ENCODE data around the gene LSM14A.
"Not testable (repeated sequence)": the region's sequence is repeated elsewhere in the genome, so short reads cannot be mapped to it uniquely, and the experiment has no call there.

LSM14A gene

DNA sequence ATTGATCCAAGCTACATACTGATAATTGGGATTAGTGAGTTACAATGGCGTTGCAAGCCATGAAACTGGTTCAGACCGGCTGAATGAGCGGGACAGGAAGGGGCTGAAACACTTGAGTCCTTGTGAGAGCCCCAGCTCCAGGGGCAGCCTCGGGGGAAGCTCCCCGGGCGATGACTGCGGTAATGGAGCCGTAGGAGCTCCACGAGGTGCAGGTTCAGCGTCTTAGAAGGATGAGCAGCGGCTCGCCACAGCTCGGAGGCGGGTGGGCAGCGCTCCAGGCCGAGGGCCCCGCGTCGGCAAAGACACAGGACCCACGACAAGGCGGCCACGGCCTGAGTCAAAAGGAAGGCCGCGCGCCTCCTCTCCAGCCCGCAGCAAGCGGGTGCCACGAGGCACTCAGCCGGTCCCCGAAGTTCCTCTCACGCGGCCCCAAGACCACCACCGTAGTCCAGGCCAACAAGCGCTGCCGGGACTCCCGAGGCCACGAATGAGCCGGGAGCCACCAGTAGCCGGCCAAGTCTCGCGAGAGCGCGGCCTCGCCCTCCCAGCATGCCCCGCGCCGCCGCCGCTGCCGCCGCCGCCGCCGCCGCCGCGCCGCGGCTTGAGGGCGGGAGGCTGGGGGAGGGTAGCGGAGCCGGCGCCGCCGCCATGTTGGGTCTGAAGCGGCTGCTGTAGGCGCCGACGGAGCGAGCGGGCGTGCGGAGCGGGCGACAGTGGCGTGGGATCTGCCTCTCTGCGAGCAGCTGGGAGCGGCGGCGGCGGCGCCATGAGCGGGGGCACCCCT, at the start of gene LSM14A:
LSM14A (plus strand) TSS at position 628 of the 784 bp plus-strand sequence; CDS start at position 767, 139 bp downstream.
- in situ Hi-C loops (cut with MboI; ENCODE audit: low pct_unique_long_range_greater_than_20kb, low sequenced_read_pairs): no loop called here
- peak; percentile 82 for DNase-seq

DNA sequence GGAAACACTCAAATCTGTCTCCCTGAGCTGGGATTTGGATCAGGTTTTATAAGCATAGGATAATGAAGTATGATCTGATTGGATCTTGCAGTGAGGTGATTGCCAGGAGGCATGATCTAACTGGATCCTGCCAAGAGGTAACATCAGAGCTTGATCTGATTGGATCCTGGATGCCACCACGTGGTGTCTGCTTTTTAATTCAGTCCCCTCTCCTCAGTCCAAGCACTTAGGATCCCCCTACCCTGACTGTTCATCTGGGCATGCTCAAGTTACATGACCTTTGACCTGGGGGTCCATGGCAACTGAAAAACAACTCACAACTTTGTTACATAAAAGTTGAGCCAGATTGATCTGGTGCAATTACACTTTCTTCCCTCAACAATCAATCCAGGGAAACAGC, 47.5 kb upstream of the LSM14A start:
- no peak for DNase-seq
- in situ Hi-C loops (cut with MboI; ENCODE audit: low pct_unique_long_range_greater_than_20kb, low sequenced_read_pairs): no loop called here

DNA sequence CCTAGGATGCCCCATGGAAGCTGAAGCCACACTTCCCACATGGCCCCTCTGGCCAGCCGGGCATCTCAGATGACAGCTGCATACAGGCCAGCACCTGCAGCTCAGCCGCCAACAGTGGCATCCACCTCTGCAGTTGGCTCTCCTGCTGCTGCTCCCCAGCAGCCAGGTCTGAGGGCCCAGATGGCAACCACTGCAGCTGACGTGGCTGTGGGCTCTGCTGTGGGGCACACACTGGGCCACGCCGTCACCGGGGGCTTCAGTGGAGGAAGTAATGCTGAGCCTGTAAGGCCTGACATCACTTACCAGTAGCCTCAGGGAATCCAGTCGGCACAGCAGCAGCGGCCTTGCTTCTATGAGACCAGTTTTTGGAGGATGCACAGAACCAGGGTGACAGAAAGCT, 45.3 kb upstream of the LSM14A start:
- in situ Hi-C loops (cut with MboI; ENCODE audit: low pct_unique_long_range_greater_than_20kb, low sequenced_read_pairs): no loop called here
- DNase-seq: no peak

DNA sequence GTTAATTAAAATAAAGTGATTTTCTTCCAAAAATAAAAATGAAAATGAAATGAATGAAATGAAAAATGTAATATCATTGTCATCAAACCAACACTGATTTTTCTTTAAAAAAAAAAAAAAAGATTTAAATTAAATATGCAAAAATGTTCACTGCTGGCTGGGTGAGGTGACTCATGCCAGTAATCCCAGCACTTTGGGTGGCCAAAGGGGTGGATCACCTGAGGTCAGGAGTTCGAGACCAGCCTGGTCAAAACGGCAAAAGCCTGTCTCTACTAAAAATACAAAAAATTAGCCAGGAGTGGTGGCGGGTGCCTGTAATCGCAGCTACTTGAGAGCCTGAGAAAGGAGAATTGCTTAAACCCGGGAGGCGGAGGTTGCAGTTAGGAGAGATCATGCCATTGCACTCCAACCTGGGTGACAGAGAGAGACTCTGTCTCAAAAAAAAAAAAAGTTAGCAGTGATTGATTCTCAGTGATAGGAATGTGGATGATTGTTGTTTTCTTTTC, 44.6 kb upstream of the LSM14A start:
- DNase-seq: no peak
- in situ Hi-C loops (cut with MboI; ENCODE audit: low pct_unique_long_range_greater_than_20kb, low sequenced_read_pairs): no loop called here

DNA sequence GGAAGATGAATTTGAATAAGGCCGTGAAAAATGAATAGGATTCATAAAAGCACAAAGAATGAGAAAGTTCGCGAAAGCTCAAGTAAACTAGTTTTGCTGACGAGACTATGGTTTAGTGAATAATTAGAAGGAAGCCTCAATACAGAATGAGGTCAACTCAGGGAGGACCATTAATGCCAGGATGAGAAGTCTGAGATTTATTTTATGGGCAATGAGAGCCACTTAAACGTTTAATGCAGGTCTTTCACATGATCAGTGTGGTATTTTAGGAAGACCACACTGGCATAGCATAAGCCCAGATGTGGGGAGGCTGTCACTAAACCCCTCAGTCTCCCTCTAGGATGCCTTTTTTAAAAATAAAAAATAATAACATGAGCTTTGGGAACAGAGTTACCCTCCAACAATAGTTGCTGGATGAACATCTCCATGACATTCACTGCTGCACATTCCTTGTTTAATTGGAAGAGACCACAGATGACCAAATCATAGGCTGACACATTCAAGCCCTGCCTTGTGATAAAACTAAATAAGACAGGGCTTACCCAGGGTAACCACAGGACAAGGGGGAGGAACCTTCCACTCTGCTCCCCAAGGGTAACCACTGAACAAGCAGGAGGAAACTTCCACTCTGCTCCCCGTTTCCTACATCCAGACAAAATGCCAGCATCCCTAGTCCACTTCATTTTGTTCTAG, 43.6 kb upstream of the LSM14A start:
- DNase-seq: no peak
- in situ Hi-C loops (cut with MboI; ENCODE audit: low pct_unique_long_range_greater_than_20kb, low sequenced_read_pairs): no loop called here

DNA sequence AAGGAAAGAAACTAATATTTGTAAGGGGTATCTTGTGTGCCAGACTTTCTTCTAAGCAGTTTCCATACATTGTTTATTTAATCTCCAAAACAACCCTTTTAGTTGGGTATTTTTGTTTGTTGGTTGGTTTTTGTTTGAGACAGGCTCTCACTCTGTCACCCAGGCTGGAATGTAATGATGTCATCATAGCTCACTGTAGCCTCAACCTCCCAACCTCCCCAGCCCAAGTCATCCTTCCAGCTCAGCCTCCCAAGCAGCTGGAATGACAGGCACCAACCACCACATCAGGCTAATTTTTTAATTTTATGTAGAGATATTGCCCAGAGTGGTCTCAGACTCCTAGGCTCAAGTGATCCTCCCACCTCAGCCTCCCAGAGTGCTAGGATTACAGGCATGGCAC, 41.2 kb upstream of the LSM14A start:
- in situ Hi-C loops (cut with MboI; ENCODE audit: low pct_unique_long_range_greater_than_20kb, low sequenced_read_pairs): no loop called here
- DNase-seq: no peak

DNA sequence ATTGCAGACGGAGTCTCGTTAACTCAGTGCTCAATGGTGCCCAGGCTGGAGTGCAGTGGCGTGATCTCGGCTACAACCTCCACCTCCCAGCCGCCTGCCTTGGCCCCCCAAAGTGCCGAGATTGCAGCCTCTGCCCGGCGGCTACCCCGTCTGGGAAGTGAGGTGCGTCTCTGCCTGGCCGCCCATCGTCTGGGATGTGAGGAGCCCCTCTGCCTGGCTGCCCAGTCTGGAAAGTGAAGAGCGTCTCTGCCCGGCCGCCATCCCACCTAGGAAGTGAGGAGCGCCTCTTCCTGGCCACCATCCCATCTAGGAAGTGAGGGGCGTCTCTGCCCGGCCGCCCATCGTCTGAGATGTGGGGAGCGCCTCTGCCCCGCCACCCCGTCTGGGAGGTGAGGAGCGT, 40.2 kb upstream of the LSM14A start:
- DNase-seq; in situ Hi-C loops (cut with MboI; ENCODE audit: low pct_unique_long_range_greater_than_20kb, low sequenced_read_pairs): not testable (repeated sequence)

DNA sequence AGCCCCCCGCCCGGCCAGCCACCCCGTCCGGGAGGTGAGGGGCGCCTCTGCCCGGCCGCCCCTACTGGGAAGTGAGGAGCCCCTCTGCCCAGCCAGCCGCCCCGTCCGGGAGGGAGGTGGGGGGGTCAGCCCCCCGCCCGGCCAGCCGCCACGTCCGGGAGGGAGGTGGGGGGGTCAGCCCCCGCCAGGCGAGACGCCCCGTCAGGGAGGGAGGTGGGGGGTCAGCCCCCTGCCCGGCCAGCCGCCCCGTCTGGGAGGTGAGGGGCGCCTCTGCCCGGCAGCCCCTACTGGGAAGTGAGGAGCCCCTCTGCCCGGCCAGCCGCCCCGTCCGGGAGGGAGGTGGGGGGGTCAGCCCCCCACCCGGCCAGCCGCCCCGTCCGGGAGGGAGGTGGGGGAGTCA, 39.6 kb upstream of the LSM14A start:
- in situ Hi-C loops (cut with MboI; ENCODE audit: low pct_unique_long_range_greater_than_20kb, low sequenced_read_pairs); DNase-seq: not testable (repeated sequence)

DNA sequence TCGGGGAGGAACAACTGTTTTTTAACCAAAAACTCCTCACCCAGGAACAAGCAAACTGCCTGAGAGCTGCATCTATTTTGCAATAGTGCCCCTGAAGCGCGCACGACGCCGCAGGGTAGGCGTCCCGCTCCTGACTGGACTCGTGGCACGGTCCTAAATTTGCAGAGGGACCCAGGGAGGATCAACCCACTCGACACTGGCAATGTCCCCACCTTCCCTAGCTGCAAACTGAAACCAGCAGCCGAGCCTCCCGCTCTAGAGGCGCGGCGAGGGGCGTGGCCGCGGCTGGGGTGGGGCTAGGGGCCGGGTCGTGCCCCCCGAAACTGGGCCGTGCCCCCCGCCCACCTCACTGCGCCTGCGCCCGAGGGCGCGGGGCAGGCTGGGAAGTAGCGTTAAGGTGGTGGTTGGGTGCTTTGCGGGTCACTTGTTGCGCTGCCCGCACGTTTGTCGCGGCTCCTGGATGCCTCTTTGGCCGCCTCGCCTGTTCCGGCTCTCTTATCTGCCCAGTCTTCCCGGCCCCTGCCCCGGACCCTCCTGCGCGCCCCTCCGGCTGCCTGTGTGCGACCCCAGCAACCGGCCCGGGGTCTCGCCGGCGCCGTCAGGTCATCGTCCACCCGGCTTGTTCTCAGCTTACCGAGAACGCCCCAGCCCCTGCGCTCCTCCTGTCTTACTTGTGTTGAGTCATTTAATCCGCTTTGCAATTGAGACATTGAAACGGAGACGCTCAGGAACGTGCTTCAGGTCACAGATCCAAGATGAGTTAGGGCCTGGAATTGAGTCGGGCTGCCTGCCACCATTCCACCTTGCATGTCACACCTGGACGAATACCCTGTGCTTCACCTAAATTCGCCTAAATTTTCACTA, 37.9 kb upstream of the LSM14A start:
- in situ Hi-C loops (cut with MboI; ENCODE audit: low pct_unique_long_range_greater_than_20kb, low sequenced_read_pairs): no loop called here

DNA sequence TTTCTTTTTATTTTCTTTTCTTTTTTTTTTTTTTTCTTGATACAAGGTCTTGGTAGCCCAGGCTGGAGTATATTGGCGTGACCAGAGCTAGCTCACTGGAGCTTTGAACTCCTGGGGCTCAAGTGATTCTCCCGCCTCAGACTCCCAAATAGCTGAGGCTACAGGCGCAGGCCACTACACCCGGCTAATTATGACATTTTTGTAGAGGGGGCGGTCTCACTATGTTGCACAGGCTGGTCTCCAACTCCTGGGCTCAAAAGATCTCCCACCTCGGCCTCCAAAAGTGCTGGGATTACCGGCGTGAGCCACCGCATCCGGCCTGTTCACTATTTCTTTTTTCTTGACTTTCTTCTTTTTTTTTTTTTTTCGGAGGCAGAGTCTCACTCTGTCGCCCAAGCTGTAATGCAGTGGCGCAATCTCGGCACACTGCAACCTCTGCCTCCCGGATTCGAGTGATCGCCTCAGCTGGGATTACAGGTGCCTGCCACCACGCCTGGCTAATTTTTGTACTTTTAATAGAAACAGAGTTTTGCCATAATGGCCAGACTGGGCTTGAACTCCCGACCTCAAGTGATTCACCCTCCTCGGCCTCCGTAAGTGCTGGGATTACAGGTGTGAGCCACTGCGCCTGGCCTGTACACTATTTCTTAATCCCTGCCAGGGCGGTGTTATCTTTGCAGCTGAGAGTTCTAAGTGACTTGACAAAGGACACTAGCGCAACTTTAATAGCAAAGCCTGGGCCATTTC, 37.1 kb upstream of the LSM14A start:
- no peak for DNase-seq
- in situ Hi-C loops (cut with MboI; ENCODE audit: low pct_unique_long_range_greater_than_20kb, low sequenced_read_pairs): no loop called here

More for the DNA sequence above, 37.9 kb upstream of the LSM14A start:
- peak; percentile 86 for DNase-seq

DNA sequence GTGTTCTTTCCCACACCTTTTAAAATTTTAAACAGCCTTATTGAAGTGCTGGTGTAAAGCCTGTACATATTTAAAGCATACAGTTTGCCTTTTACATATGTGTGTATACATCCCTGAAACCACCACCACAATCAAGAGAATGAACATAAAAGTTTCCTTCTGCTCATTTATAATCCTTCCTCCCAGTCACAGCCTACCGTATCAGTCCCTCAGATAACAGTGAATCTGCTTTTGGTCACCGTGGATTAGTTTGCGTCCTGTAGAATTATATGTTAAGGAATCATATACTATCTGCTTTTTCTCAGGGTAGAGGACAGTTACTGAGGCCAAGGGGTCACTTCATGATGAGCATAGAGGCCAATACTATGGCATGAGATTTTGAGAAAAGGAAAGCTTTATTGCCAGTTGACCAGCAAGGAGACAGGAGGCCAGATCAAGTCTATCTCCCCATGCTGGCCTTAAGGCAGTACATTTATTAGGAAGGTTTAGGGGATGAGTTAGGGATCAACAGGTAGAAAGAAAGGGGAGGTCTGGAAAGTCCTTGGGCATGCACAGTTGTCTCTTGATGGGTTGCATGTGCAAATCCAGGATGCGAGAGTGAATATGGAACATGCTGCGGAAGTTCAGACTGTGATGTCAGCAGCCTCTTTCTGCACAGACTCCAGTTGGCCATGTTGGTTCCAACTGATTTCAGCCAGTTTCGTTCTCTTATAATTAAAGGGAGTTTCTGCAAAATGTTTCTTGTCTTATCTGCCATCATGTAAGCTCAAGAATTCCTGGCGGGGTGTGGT, 36.3 kb upstream of the LSM14A start:
- in situ Hi-C loops (cut with MboI; ENCODE audit: low pct_unique_long_range_greater_than_20kb, low sequenced_read_pairs): no loop called here
- no peak for DNase-seq

DNA sequence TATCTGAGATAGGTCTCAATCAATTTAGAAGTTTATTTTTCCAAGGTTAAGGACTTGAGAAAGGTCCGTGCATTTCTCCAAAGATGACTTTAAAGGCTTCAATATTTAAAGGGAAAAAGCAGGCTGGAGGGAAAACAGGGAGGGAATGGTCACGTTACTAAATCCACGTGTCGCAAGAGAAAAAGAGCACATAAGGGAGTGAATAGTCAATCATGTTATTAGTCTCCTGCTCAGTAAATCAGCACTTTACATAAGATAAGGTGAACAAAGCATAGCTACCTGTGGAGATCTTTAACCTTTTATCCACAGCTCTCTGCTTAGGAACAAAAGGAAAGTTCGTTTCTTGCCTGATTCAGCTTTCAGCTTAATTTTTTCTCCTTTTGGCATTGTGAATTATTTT, 31.3 kb upstream of the LSM14A start:
- no peak for DNase-seq
- in situ Hi-C loops (cut with MboI; ENCODE audit: low pct_unique_long_range_greater_than_20kb, low sequenced_read_pairs): no loop called here

DNA sequence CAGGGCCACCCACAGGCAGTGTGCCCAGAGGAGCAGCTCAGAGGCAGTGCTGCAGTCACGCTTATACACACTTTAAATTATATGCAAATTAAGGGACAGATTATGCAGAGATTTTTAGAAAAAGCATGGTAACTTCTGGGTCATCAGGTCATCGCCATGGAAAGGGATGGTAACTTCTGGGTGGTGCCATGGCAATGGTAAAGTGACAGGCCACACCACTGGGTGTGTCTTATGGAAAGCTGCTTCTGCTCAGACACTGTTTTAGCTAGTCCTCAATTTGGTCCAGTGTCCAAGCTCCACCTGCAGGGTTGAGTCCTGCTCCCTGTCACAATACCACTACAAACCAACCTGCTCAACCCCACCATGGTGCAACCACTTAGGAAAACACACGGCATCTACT, 29.9 kb upstream of the LSM14A start:
- in situ Hi-C loops (cut with MboI; ENCODE audit: low pct_unique_long_range_greater_than_20kb, low sequenced_read_pairs): no loop called here
- DNase-seq: no peak

DNA sequence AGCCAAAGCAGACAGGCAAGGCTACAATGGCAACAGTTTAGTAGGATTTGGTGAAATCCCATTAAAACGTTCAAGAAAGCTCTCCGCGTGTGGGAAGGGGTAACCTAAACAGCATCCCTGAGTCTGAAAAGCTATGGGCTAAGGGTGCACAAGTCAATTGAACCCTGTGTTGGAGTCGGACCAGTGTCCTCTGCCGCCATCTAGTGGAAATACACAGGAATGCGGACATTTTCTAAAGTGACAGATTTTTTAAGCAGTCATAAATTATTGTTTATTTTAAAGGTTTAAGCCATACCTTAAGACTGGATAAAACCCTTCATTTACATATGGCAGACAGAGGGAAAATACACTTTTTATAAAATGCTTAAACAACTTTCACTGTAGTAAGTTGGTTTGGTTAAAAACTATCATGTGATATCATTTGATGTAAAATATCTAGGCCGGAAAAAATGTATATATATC, 26.5 kb upstream of the LSM14A start:
- in situ Hi-C loops (cut with MboI; ENCODE audit: low pct_unique_long_range_greater_than_20kb, low sequenced_read_pairs): no loop called here
- peak; percentile 71 for DNase-seq

DNA sequence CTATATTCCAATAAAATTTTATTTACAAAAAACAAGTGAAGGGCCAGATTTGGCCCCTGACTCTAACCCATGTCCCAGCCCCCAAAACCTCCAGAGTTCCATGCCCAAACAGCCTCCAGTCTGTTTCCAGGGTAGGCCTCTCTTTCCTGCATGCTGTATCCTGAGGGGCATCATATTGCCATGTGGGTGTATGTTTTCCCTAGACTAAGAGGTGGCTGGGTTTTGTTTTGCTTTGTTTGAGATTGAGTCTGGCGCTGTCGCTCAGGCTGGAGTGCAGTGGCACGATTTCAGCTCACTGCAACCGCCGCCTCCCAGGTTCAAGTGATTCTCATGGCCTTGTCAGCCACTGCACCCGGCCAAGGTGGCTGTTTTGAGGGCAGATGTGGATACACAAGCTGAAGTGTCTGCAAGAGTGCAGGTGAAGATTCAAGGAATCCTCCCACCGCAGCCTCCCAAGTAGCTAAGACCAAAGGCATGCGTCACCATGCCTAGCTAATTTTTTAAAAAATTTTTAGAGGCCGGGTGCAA, 23.6 kb upstream of the LSM14A start:
- in situ Hi-C loops (cut with MboI; ENCODE audit: low pct_unique_long_range_greater_than_20kb, low sequenced_read_pairs): no loop called here
- DNase-seq: no peak

DNA sequence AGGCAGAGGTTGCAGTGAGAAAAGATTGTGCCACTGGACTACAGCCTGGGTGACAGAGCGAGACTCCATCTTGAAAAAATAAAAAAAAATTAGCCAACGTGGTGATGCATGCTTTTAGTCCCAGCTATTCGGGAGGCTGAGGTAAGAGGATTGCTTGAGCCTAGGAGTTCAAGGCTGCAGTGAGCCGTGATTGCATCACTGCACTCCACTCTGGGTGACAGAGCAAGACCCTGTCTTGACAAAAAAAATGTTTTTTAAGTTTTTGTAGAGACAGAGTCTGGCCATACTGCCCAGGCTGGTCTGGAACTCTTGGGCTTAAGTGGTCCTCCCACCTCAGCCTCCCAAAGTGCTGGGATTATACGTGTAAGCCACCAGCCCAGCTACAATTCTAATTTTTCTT, 22.4 kb upstream of the LSM14A start:
- in situ Hi-C loops (cut with MboI; ENCODE audit: low pct_unique_long_range_greater_than_20kb, low sequenced_read_pairs): no loop called here

DNA sequence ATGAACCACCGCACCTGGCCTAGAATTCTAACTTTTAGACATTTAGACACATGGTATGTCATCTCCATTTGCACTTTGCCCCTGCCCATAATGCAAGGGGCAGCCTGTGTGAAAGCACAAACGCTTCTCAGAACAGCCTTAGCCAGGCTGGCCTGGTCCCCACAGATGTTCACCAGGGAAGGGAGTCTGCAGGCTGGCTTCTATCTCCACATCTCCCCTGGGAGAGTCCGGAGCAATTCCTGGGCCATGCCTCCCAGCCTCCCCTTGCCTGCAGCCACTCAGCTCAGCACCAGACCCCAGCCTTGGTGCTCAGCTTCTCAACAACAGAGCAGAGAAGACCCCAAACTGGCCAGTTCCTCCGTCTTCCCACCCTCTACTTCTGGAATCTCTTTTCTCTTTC, 21.7 kb upstream of the LSM14A start:
- no peak for DNase-seq
- in situ Hi-C loops (cut with MboI; ENCODE audit: low pct_unique_long_range_greater_than_20kb, low sequenced_read_pairs): no loop called here

More for the DNA sequence above, 22.4 kb upstream of the LSM14A start:
- DNase-seq: no peak

DNA sequence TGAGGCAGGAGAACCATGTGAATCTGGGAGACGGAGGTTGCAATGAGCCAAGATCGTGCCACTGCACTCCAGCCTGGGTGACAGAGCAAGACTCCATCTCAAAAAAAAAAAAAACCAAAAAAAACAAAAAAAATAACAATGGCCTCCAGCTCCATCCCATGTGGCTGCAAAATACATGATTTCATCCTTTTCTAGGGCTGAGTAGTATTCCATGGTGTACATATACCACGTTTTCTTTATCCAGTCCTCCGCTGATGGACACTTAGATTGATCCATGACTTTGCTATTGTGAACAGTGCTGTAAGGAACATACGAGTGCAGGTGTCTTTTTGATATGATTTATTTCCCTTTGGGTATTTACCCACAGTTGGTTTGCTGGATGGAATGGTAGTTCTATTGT, 20.9 kb upstream of the LSM14A start:
- no peak for DNase-seq
- in situ Hi-C loops (cut with MboI; ENCODE audit: low pct_unique_long_range_greater_than_20kb, low sequenced_read_pairs): no loop called here

All from KBM-7 (cell line).